ENCODE data around the gene ZBTB20.

ZBTB20 gene

GRCh38 chr3:114824014-114824413 is 323.1 kb downstream of the ZBTB20 start:
- no peak for DNase-seq

- no peak for DNase-seq
Measured at GRCh38 chr3:114823061-114823460, 324.0 kb downstream of the ZBTB20 start.

GRCh38 chr3:114816052-114816451 is 331.0 kb downstream of the ZBTB20 start:
- no peak for DNase-seq

- peak in 1 of 5 donors; percentile 1 for DNase-seq
Measured at GRCh38 chr3:114812541-114813238, 334.4 kb downstream of the ZBTB20 start.

- DNase-seq = peak in 1 of 5 donors; percentile 29
Measured at GRCh38 chr3:114809668-114810413, 337.2 kb downstream of the ZBTB20 start.

- DNase-seq = no peak
Measured at GRCh38 chr3:114804099-114804498, 343.0 kb downstream of the ZBTB20 start.

GRCh38 chr3:114803042-114803695 is 343.9 kb downstream of the ZBTB20 start:
- DNase-seq = no peak

- DNase-seq = no peak
Measured at GRCh38 chr3:114800272-114801031, 346.6 kb downstream of the ZBTB20 start.

- no peak for DNase-seq
Measured at GRCh38 chr3:114799816-114800215, 347.3 kb downstream of the ZBTB20 start.

- no peak for DNase-seq
Measured at GRCh38 chr3:114796796-114797195, 350.3 kb downstream of the ZBTB20 start.

GRCh38 chr3:114794894-114795630 is 352.0 kb downstream of the ZBTB20 start:
- DNase-seq = no peak

GRCh38 chr3:114792159-114792918 is 354.7 kb downstream of the ZBTB20 start:
- DNase-seq = no peak

- DNase-seq = no peak
Measured at GRCh38 chr3:114790752-114791151, 356.3 kb downstream of the ZBTB20 start.

GRCh38 chr3:114789803-114790202 is 357.3 kb downstream of the ZBTB20 start:
- DNase-seq = no peak

GRCh38 chr3:114775395-114775794 is 371.7 kb downstream of the ZBTB20 start:
- no peak for DNase-seq

GRCh38 chr3:114770874-114771273 is 376.2 kb downstream of the ZBTB20 start:
- no peak for DNase-seq

GRCh38 chr3:114764056-114764492 is 383.0 kb downstream of the ZBTB20 start:
- no peak for DNase-seq

- DNase-seq = no peak
Measured at GRCh38 chr3:114762144-114762543, 384.9 kb downstream of the ZBTB20 start.

- DNase-seq = no peak
Measured at GRCh38 chr3:114760679-114761078, 386.4 kb downstream of the ZBTB20 start.

GRCh38 chr3:114758831-114759699 is 388.0 kb downstream of the ZBTB20 start:
- no peak for DNase-seq
